ENCODE measurements around the gene APP.

DNA sequence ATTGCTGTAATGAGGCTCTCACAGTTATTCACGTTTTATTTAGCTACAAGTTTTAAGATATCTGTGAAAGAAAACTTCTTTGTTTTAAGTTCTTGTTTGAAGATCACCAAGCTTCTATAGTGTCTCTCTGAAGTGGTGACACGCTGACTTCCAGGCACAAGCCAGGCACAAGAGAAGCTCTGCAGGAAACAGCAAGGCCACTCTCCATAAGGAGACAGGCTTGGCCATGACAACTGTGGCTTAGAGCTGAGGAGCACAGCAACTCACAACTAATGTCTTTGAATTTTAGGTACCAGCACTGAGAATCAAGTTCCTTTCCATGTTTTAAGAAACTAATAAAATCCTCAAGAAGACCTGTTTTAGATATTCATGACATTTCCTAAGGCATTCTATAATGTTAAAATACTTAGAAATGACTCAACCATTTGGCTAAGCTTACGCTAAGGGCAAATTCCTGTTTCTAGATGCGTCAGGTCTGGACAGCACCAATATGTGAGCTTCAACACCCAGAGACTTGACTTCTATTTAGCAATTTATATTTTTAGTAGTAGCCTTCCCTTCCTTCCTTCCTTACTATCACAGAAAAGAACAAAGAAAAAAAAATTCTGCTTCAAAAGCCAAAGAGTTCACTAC, 40.2 kb downstream of the APP start:
- TF ChIP-seq, protein P1, sequence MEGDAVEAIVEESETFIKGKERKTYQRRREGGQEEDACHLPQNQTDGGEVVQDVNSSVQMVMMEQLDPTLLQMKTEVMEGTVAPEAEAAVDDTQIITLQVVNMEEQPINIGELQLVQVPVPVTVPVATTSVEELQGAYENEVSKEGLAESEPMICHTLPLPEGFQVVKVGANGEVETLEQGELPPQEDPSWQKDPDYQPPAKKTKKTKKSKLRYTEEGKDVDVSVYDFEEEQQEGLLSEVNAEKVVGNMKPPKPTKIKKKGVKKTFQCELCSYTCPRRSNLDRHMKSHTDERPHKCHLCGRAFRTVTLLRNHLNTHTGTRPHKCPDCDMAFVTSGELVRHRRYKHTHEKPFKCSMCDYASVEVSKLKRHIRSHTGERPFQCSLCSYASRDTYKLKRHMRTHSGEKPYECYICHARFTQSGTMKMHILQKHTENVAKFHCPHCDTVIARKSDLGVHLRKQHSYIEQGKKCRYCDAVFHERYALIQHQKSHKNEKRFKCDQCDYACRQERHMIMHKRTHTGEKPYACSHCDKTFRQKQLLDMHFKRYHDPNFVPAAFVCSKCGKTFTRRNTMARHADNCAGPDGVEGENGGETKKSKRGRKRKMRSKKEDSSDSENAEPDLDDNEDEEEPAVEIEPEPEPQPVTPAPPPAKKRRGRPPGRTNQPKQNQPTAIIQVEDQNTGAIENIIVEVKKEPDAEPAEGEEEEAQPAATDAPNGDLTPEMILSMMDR (IDR thresholded peaks at IDR 0.05; ENCODE audit: borderline replicate concordance, extremely low read depth, low read length, poor library complexity, severe bottlenecking) = no peak
- no peak for TF ChIP-seq EZH2 (IDR thresholded peaks at IDR 0.05; ENCODE audit: borderline replicate concordance, low read depth, low read length, severe bottlenecking)
